ENCODE results near the gene ATL3. TPM values are rescaled to one million over a fixed set of nuclear protein-coding genes. Genes with fewer than 3 reads are reported as not detected.
"Not testable (repeated sequence)": the region's sequence is repeated elsewhere in the genome, so short reads cannot be mapped to it uniquely, and the experiment has no call there.

ATL3 gene
- total RNA-seq, 1 experiment from 2014 or later = 24.0 TPM

DNA sequence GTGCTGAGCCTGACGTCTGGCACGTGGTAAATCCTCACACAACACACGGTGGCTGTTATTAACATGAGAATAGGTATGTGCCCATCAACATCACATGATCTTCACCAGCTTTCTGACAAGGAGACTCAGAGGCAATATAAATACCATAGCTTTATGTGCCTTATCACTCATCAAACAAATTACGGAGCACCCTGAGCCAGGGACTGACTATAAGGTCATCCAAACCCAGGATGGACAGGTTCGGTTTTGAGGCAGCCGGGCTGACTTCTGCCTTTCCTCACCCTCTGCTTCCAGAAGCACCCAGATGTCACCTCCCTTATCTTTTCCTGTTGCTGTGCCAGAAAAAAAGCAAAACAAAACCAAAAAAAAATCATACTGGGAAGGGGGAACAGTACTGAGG is 51.2 kb downstream of the ATL3 start:
- Histone ChIP-seq H3K27me3 (ENCODE audit: insufficient read depth, low read length) (no peaks in the 10 kb centered on the region), H3K9me3 (ENCODE audit: control insufficient read depth, low read depth, low read length) (no peaks in the 10 kb centered on the region), H4K5ac (ENCODE audit: insufficient read length, low read depth, low read length) (no peak overlapping the region), H3K18ac (ENCODE audit: insufficient read length, low read depth, low read length) (no peak overlapping the region), H3K56ac (ENCODE audit: insufficient read length, low read depth, low read length) (no peak overlapping the region), H3K27ac (ENCODE audit: insufficient read length, low read depth, low read length) (no peak overlapping the region), H3K79me2 (ENCODE audit: insufficient read depth, low read length) (no peaks in the 10 kb centered on the region), H3K14ac (ENCODE audit: insufficient read depth, low read length) (no peak overlapping the region), H2BK20ac (ENCODE audit: low read depth, low read length, poor library complexity, severe bottlenecking) (no peak overlapping the region), H3K4ac (ENCODE audit: low read depth, low read length) (no peak overlapping the region), H3K23me2 (ENCODE audit: insufficient read length, low read depth, low read length, poor library complexity, severe bottlenecking) (no peaks in the 10 kb centered on the region), H3K4me2 (ENCODE audit: insufficient read depth, insufficient read length, low read length) (no peak overlapping the region), H3K79me1 (ENCODE audit: insufficient read depth, low read depth, low read length, poor library complexity, severe bottlenecking) (no peaks in the 10 kb centered on the region), H4K8ac (replicated peaks; ENCODE audit: insufficient read length, low read depth, low read length) (no peak overlapping the region), H4K20me1 (ENCODE audit: control insufficient read depth, insufficient read depth, insufficient read length) (no peaks in the 10 kb centered on the region), H3K4me1 (ENCODE audit: insufficient read depth, low read length) (no peaks in the 10 kb centered on the region), H2BK15ac (ENCODE audit: low read depth, low read length) (no peak overlapping the region), H2BK120ac (ENCODE audit: low read depth, low read length, poor library complexity, severe bottlenecking) (no peak overlapping the region), H2AK5ac (ENCODE audit: insufficient read length, low read length) (no peak overlapping the region), H2BK12ac (ENCODE audit: insufficient read length, low read depth, low read length) (no peak overlapping the region), H2AFZ (ENCODE audit: low read length) (no peak overlapping the region), H3T11ph (ENCODE audit: low read length) (no peak overlapping the region), H2BK5ac (ENCODE audit: insufficient read length, low read length) (no peak overlapping the region), H4K91ac (ENCODE audit: insufficient read length, low read depth, low read length) (no peak overlapping the region), H3K9ac (ENCODE audit: extremely low read depth, insufficient read length, low read length) (no peak overlapping the region), H3K23ac (ENCODE audit: insufficient read length, low read depth, low read length) (no peak overlapping the region)
- H3K4me3 Mint-ChIP-seq = no peak overlapping the region
- TF ChIP-seq, protein P1, sequence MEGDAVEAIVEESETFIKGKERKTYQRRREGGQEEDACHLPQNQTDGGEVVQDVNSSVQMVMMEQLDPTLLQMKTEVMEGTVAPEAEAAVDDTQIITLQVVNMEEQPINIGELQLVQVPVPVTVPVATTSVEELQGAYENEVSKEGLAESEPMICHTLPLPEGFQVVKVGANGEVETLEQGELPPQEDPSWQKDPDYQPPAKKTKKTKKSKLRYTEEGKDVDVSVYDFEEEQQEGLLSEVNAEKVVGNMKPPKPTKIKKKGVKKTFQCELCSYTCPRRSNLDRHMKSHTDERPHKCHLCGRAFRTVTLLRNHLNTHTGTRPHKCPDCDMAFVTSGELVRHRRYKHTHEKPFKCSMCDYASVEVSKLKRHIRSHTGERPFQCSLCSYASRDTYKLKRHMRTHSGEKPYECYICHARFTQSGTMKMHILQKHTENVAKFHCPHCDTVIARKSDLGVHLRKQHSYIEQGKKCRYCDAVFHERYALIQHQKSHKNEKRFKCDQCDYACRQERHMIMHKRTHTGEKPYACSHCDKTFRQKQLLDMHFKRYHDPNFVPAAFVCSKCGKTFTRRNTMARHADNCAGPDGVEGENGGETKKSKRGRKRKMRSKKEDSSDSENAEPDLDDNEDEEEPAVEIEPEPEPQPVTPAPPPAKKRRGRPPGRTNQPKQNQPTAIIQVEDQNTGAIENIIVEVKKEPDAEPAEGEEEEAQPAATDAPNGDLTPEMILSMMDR (conservative IDR thresholded peaks at IDR 0.05) = no peak
- no peaks in the 10 kb centered on the region for H3K36me3 Mint-ChIP-seq (ENCODE audit: insufficient read depth in 1 of 3, low read depth in 3 of 3)
- no CpG with 5 or more reads among the region's 6 CpGs for WGBS (ENCODE audit: extremely low coverage, insufficient read length, low lambda C conversion rate)
- peak overlapping the region in 1 of 3 experiments; percentile 3; a peak in 1 of 7 replicates for H3K27ac Mint-ChIP-seq
- H3K27me3 Mint-ChIP-seq (ENCODE audit: low read depth) = no peaks in the 10 kb centered on the region
- peaks cover 23 to 31% of the 10 kb centered on the region in 2 experiments for H3K4me1 Mint-ChIP-seq
- no peaks in the 10 kb centered on the region for H3K9me3 Mint-ChIP-seq
- no peak for DNase-seq

DNA sequence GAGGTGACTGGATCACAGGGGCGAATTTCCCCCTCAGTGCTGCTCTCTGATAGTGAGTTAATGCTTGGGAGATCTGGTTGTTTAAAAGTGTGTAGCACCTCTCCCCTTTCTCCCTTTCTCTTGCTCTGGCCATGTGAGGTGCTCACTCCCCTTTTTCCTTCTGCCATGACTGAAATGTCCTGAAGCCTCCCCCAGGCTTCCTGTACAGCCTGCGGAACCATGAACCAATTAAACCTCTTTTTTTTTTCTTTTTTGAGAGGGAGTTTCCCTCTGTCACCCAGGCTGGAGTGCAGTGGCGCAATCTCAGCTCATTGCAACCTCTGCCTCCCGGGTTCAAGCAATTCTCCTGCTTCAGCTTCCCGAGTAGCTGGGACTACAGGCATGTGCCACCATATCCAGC is 53.5 kb downstream of the ATL3 start:
- not testable (repeated sequence) for H3K27me3 ChIP-seq (ENCODE audit: insufficient read depth, low read length); H3K4me1 ChIP-seq (ENCODE audit: insufficient read depth, low read length); H3K27ac ChIP-seq (ENCODE audit: insufficient read length, low read depth, low read length); H3K23ac ChIP-seq (ENCODE audit: insufficient read length, low read depth, low read length); H3K9me3 ChIP-seq (ENCODE audit: control insufficient read depth, low read depth, low read length); H3K79me1 ChIP-seq (ENCODE audit: insufficient read depth, low read depth, low read length, poor library complexity, severe bottlenecking); H2AK5ac ChIP-seq (ENCODE audit: insufficient read length, low read length); H3K27ac Mint-ChIP-seq; H2BK12ac ChIP-seq (ENCODE audit: insufficient read length, low read depth, low read length); H3K4me3 Mint-ChIP-seq; H2BK120ac ChIP-seq (ENCODE audit: low read depth, low read length, poor library complexity, severe bottlenecking); H3K14ac ChIP-seq (ENCODE audit: insufficient read depth, low read length); H2BK5ac ChIP-seq (ENCODE audit: insufficient read length, low read length); H3K9me3 Mint-ChIP-seq; H3K79me2 ChIP-seq (ENCODE audit: insufficient read depth, low read length); H4K8ac ChIP-seq (replicated peaks; ENCODE audit: insufficient read length, low read depth, low read length); H3K18ac ChIP-seq (ENCODE audit: insufficient read length, low read depth, low read length); H3K36me3 Mint-ChIP-seq (ENCODE audit: insufficient read depth in 1 of 3, low read depth in 3 of 3); H2AFZ ChIP-seq (ENCODE audit: low read length); H3K27me3 Mint-ChIP-seq (ENCODE audit: low read depth); H3K4me2 ChIP-seq (ENCODE audit: insufficient read depth, insufficient read length, low read length); H2BK20ac ChIP-seq (ENCODE audit: low read depth, low read length, poor library complexity, severe bottlenecking); H4K20me1 ChIP-seq (ENCODE audit: control insufficient read depth, insufficient read depth, insufficient read length); DNase-seq; H3K9ac ChIP-seq (ENCODE audit: extremely low read depth, insufficient read length, low read length); H2BK15ac ChIP-seq (ENCODE audit: low read depth, low read length); H3K56ac ChIP-seq (ENCODE audit: insufficient read length, low read depth, low read length); H3K4ac ChIP-seq (ENCODE audit: low read depth, low read length); H4K91ac ChIP-seq (ENCODE audit: insufficient read length, low read depth, low read length); H4K5ac ChIP-seq (ENCODE audit: insufficient read length, low read depth, low read length); H3T11ph ChIP-seq (ENCODE audit: low read length)
- peaks cover 16 to 18% of the 10 kb centered on the region in 2 experiments for H3K4me1 Mint-ChIP-seq
- WGBS (ENCODE audit: extremely low coverage, insufficient read length, low lambda C conversion rate) = no CpG with 5 or more reads among the region's 5 CpGs
- peaks cover 12% of the 10 kb centered on the region for H3K23me2 ChIP-seq (ENCODE audit: insufficient read length, low read depth, low read length, poor library complexity, severe bottlenecking)

Data from H9 (cell line).